Mucosa of gallbladder (tissue), 1 donor: ENCODE data around the gene GRIP2. TPM values are rescaled to one million over a fixed set of nuclear protein-coding genes. Genes with fewer than 3 reads are reported as not detected.

Source experiments
- DNase-seq: peaks from one replicate; pipeline ENCODE4 v3.0.0-alpha.2; 2020; ENCODE audit warnings: low spot score
- total RNA-seq: library from RNA; stranded (reverse); gene quantifications from one replicate; pipeline ENCODE4 v1.2.1, GENCODE V29; 2021
- donor health status: DM: no; HTN: no; CAD: no.

The GRIP2 gene
- total RNA-seq, 1 donor from 2014 or later = 2.1 TPM

DNA sequence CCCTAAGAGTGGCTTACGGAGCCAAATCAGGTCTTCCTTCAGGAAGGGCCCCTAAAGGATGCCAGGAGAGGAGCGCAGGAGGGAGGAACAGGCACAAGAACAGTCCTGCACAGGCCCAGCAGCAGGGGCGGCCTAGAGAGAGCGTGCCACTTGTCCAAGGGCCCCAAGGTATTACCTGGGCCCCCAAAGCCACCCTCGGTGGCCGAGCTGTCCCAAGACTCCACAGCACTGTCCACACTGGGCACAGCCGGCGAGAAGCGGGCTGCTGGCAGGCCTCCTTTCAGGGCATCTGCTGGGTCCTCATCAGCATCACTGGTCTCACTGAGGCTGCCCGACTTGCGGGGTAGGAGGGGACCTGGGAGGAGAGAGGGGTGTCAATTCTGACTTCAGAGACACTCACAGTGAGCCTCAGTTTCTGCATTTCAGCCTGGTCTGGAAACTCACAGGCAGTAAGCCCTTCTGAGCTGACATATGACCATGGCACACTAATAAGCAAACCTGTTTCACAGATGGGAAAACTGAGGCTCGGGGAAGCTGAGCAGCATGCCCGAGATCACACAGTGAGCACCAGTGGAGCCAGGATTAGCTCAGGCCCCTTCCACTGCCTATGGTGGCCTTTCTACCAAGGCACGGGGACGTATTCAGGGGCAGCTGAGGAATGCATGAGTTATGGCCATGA, 33.4 kb downstream of the GRIP2 start:
- DNase-seq = no peak

DNA sequence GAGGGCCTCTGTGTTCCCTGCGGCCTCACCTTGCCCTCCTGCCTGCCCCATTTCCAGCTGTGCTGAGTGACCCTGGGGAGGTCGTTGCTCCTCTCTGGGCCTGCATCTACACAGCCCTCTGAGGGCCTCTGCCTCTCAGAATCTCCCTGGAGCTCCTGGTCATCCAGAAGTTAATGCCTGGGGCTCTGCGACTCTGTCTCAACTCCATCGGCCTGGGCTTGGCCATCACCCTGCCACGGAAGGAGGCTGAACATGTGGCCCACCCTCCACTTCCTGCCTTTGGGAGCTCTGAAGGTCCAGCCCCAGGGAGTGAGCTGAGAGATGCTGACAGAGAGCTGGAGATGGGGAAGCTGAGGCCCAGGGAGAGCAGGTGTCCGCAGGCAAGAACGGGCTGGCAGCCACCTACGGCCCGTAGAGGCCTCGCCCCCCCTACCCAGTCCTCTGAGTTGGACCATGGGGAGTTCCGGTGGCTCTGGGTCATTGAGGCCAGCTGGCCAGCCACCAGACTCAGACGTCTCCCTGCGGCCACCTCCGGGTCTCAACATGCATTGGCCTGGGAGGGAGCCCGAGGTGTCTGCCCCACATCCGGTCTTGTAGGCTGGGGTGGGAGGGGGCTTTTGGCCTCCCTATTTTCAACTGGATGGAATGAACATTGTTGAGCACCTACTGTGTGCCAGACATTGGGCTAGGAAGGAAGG, 34.2 kb downstream of the GRIP2 start:
- DNase-seq = no peak

DNA sequence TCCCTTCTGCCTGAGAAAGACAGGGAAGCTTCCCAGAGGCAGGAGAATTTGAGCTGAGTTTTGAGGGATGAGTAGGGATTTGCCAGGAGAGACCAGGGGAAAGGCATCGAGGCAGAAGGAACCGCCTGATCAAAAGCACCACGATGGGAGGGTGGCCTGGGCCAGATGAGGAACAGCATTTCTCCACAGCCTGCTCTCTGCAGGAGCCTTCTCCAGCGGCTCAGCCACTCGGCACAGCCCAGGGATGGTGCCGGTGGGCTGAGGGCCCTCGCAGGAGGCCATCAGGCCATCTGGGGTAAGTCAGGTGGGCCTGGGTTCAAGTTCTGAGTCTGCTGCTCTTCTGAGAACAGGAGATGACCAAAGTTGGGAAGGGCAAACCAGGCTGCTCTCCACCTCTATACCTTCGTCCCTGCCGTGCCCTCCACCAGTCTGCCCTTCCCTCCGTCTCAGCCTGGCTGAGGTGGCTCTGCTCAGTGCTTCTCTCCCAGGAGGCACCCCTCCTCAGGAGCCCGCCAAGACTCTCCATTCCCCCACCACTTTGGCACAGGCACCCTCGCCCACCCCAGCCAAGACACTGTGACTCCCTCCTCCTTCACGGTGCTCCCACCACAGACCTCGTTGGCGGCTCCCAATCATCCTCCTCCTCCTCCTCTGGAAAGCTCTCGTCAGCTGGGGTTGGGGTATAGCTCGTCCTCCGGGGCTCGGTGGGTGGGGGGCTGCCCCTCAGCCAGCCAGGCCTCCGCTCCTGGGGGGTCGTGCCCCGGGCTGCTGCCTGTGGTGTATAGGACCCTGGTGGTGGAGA, 34.9 kb downstream of the GRIP2 start:
- DNase-seq = no peak

DNA sequence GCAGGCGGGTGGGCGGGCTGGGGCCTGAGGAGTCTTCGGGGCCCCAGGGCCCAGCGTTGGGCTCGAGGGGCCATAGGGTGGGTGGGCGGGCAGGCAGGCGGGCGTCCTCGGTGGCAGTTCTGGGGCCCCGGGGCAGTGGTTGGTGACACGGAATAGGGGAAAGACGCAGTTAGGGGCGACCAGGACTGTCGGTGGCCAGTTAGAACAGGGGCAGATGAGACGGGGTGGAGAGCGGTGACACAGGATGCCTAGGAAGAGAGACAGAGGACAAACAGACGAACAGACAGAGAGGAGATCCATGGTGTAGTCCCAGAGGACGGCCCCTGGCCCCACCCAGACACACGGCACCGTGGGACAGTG, 36.5 kb downstream of the GRIP2 start:
- no peak for DNase-seq

DNA sequence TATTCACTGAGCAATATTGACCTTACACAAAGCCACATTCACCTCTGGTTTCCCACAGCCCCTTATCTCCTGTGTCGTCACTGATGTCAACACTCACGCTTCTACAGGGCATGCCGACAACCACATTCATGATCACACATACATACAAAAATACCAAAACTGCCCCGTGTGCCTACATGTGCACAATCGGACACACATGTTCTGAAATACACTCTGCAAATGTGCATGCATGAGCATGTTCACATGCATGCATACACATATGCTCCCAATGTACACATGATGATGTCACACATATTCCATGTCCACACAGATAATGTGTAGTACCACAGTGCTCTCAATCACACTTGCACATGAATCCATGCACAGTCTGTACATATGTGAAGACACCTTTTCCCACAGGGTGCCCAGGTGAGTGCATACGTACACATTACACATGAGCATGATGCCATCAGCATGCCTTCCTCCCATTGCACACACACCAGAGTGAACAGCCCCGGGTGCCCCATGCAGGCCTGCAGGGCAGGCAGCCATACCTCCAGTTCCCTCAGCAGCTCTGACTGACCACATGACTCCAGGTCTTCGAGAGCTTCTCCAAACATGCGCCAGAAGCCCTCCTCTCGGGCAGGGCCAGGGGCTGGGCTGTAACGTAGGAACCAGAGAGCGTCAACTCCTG, 37.0 kb downstream of the GRIP2 start:
- DNase-seq = no peak

DNA sequence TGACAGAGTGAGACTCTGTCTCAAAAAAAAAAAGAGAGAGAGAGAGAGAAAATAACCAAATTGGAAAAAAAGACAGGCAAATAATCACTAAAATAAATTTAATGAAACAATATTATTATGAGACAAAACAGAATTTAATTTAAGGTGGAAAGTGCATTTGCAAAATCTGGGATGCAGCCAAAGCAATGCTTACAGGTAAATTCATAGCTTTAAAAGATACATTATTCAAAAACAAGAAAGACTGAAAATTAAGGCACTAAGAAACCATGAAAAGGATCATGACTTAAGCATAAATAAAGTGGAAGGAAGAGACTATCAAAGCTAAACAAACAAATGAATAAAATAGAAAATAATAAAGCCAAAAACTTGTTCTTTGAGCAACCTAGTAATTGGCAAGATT, 37.7 kb downstream of the GRIP2 start:
- no peak for DNase-seq

DNA sequence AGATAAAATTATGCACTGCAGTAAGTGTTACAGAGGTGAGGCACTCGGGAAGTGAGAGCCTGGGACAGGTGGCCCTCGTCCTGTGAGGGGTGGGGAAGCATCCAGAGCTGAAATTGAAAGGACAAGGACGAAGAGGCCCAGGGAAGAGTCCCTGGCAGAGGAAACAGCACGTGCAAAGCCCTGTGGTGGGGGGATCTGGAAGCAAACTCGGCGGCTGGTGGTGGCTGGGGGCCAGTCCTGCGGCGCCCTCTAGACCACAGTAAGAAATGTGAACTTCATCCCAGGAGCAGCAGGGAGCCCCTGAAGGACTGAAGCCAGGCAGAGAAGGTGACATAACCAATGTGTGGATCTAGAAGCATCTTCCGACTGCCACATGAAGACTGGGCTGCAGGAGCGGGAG, 42.8 kb downstream of the GRIP2 start:
- DNase-seq = no peak

DNA sequence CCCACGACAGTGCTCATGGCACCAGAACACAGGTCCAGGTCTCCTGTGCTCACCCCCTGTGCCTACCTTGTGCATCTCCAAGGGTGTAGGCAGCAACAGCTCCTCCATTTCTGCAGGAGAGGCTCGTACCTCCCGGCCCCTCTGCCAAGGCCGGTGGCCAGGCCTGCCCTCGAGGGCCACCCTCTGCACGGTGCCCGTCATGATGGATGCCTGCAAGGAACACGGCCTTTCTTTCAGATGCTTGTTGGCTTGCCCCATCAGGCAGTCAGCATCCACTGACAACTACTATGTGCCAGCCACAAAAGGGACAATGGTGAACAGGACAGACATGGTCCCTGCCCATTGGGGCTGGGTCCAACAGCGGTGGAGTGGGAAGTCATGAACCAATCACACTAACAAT, 43.8 kb downstream of the GRIP2 start:
- DNase-seq = no peak

DNA sequence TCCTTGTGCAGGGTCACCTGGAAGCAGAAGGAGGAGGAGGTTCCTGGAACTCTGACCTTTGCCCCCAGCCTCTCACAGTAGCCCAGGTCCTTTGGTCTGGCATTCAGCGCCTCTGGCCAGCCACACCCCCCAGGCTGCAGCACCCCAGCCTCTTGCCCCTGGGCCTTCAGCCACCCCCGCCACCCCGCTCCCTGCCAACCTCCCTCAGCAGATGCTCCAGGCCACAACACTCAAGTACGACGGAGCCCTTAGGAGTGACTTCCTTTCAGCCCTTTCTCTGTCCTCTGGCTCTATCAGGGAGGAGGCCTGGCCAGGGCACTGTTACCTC, 45.2 kb downstream of the GRIP2 start:
- no peak for DNase-seq

DNA sequence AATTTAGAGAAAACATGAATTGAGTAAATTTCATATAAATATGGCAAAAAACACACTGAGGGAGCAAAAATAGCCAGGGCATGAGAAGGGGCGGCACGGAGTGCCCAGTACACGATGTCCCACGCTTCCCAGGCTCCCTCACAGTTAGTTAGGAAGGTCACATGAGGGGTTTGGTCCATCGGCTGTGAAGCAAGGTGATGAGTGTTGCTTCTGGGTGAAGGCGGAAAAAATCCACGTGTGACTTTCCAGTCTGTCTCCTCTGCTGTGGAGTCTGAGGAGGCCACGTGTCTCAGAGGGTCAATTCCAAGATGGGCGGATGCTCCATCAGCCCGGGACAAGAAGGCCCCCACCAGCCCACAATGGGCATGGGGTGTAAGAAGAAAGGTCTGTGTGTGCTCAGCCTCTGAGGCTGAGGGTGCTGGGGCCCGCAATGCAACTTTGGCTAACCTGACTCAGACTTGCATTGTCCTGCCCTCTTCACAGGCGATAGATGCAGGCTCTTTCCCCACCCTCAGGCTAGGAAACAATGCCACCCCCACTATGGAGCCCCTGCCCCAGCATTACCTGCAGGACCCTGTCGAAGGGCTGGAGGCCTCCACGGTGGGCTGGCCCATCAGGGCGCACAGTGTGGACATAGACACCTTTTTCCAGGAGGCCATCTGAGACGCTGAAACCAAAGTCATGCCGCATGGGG, 45.7 kb downstream of the GRIP2 start:
- no peak for DNase-seq

DNA sequence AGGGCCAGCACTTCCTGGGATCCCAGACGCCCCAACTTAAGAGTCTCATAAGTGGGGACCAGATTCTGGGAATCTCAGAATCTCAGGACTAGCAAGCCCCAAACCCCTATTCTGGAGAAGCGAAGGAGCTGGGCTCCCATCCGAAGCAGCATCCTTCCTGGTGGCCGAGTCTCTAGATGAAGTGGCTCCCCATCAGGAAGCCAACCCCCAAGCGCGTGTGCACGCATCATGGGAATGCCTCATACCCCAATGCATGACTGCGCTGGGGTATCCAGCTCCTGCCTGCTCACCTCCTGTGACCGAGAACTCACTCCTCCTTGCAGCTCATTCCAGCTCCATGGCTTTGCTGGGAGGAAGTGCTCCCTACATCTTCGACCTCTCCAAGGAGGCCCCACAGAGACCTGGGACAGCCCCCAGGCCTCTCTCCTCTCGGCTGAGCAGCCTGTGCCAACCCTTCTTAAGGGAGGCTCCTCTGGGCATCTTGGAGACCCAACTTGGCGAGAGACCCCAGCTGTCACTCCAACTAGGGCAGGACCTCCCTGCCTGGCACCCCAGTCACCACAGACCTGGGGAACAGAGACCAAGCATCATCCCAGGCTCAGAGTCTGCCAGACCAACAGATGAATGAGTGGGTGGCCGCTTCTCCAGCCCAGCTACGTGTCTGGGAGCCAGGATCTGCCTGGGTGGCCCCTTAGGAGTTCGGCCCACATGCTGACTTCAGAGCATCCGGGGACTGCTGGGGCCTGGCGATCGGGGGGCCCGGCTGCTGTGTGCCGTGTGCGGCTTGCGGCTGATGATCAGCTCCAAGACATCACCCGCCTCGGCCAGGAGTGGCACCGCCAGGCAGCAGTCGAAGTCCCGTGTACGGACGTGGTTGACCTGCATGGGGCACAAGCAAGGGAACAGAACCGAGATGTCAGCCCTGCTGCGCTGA, 46.9 kb downstream of the GRIP2 start:
- DNase-seq = no peak

DNA sequence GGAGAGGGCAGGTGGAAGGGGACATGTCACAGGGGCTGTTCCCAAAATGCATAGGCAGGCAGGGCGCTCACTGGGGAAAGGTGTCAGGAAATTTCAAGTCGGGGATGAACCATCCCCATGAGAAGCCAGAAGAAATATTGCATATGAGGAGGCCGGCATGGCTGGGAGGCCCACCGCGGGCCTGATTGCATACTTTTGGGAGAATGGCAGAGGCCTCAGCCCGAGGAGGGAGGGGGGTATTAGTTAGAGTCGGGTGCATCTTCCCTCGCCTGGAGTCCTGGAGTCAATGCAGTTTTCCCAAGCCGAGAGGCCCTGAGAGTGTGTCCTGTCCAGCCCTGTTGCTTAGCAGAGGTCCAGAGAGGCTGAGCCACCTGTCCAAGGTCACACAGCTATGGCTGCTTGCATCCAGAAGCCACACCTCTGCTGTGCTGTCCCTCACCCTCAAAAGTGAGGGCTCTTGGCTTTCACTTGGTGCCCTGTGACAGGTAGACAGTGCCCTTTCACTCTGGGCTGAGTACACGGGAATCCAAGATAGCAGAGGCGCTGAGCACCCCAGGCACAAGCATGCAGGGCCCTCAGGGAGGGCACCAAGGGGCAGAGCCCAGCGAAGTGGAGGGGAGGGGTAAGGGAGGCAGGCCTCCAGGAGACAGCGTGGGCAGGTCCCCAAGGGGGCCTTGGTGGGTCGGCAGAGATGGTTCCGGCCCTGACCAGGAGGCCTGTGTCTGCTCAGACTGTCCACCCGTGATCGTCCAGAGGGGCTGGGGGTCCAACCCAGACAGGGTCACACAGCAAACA, 48.5 kb downstream of the GRIP2 start:
- DNase-seq = no peak

DNA sequence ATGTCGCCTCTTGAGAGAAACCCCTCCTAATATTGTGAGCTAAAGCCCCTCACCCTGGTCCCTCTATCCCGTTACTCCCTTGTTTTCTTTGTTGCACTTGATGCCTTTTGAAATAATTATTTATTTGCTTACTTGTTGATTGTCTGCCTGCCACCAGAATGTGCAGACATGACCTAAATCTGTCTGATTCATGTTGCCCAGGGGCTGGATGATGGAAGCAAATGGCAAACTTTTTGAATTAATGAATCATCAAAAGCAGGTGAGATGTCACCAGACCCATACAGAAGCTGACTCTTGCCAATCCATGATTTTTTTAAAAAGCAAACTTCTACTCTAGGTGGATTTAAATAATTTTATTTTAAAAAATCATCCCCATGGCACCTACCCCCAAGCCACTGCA, 49.3 kb downstream of the GRIP2 start:
- no peak for DNase-seq

DNA sequence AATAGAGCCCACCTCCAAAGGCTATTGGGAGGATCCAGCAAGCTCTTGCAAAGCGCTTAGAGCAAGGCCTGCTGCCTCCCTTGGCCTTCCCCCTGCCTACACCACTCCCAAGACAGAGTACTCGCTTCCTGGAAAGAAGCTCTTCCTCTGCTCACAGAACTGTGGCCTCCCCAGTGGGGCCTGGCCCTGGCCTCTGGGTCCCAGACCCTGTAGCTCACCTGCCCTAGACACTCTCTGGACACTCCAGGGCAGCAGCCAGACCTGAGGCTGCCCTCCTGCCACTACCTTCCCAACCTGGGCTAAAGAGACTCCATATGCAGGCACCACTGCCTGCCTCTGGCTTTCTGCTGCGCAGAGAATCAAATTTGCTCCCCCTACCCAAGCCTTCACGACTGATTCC, 49.9 kb downstream of the GRIP2 start:
- no peak for DNase-seq

DNA sequence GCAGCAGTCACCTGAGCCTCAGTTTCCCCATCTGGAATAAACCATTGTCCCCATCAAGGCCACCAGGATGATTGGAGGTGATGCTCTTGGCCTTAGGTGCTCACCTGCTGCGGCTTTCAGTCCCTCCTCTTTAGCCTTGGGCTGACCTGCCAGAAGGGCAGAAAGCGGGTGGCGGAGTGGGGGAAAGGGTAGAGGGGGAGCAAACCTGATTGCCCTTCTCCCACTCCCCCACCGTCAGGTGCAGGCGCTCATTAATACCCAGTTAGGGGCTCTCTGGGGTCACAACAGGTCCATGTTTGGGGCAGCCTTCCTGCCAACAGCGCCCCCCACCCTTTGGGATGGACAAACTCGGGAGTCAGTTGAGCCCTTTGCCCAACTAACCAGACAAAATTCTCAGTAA, 50.5 kb downstream of the GRIP2 start:
- DNase-seq = no peak

DNA sequence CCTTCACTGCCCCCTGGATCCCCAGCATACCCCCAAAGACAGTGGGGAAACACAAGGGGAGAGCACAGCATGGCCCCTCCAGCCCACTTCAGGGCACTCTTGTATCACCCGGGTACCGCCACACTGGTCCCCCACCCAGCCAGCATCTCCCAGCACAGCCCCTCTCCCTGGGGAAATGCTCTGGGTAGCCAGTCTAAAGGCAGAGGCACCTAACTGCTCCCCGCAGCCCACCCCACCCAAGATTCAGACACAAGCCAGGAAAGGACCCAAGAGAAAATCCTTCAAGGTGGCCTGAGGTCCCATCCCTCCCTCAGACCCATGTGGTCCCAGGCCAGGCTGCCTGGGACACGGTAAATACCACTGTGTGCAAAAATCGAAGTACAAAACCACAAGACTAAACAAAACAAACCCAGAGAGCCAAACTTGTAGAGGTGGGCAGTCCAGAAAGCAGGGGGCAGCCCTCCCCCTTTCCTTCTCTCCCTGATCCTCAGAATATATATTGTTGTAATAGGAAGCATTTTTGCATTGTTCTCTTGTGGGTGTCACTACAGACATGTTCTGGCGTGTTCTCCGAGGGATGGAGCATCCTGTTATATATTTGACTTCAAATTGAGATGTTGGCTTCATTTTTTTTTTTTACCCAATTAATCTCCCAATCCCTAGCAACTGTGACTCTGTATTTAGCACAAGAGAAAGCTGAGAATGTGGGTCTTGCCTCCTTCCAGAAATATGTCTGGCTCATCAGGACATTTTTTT, 51.7 kb downstream of the GRIP2 start:
- DNase-seq = no peak

DNA sequence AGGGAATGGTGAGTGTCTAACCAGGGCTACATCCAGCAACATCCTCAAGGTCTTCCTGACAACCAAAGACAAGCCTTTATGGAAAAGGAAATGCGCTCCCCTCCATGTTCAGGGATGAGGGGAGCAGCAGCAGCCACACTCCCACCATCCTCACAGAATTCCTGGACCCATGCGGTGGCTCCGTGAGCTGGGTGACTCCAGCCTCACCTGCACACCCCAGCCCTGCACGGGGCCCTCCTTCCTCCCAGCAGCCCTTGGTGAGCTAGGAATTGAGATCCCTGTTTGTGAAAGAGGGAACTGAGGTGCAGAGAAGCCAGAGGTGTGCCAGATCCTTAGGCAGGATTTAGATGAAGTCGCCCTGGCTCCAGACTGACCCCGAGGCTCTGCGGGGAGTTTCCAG, 52.3 kb downstream of the GRIP2 start:
- no peak for DNase-seq

DNA sequence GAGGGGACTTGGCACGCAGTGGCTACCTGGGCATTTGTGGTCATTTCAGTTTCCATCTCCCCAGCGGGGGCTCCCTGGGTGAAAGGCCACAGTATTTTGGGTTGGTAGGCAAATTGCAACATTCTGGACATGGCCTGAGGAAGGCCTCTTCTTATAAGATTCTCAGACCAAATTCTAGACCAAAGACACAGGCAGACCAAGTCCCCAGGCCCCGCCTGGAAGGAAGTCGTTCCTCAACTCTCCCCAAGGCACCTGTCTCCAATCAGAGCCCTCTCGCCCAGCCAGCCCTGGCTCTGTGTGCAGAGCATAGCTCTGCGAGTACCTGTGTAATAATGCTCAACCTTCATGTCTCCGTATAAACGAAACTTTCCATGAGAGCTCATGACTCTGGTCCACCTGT, 53.1 kb downstream of the GRIP2 start:
- no peak for DNase-seq

DNA sequence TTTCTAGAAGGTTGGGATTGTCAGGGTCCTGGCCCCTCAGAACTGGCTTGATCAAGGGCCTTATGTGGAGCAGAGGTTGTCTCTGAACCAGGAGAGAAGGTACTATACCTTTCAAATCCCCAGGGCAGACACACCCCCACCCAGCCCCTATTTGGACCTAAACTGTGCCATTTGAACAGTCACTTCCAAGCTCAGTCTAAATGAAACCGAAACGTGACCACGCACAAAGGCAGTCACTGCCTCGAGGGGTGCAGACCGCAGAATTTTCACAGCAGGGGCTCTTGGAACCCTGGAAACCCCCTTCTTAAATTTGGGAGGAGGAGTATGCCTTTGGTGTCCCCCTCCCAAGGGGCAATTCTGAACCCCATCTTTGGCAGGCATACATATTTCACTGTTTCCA, 53.7 kb downstream of the GRIP2 start:
- no peak for DNase-seq
